Measurements from ENCODE around the gene SPRR2G. TPM values are rescaled to one million over a fixed set of nuclear protein-coding genes. Genes with fewer than 3 reads are reported as not detected.

The SPRR2G gene
- total RNA-seq, 1 experiment from 2014 or later: not detected

DNA sequence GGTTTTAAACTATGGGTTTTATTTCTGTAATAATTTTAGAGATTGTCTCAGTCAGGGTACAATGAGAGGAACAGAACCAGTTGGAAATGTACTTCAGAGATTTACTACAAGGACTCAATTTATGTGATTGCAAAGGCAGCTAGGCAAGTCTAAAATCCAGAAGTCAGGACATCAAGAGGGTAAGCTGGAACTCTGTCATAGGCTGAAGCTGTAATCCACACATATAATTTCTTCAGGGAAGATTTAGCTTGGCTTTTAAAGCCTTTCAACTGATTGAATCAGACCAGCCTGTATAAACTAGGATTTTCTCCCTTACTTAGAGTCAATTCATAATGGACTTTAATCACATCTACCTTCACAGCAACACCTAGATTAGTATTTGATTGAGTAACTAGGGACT is 28.2 kb upstream of the SPRR2G start:
- no peaks in the 10 kb centered on the region for H3K27me3 ChIP-seq (ENCODE audit: insufficient read depth, low read depth)
- TF ChIP-seq CTCF (conservative IDR thresholded peaks at IDR 0.05) (no peak), EZH2 (IDR thresholded peaks at IDR 0.05; ENCODE audit: low read depth) (no peak)
- H3K36me3 ChIP-seq (ENCODE audit: low read depth): no peaks in the 10 kb centered on the region
- H3K27ac ChIP-seq: no peak overlapping the region
- no peak overlapping the region for H3K4me2 ChIP-seq
- no peaks in the 10 kb centered on the region for H3K79me2 ChIP-seq (ENCODE audit: low read depth)
- H4K20me1 ChIP-seq (ENCODE audit: insufficient read depth): no peaks in the 10 kb centered on the region
- no peak for DNase-seq
- H3K9me2 ChIP-seq (ENCODE audit: insufficient read depth): no peaks in the 10 kb centered on the region
- H3K4me3 ChIP-seq: no peak overlapping the region
- no TSS peak for BruUV-seq (replicated peaks)
- no peaks in the 10 kb centered on the region for H3K4me1 ChIP-seq (replicated peaks; ENCODE audit: insufficient read depth)
- ChIA-PET CTCF (no interaction called here), POLR2A (ENCODE audit: unreplicated experiment) (no interaction called here)
- H3F3A ChIP-seq (ENCODE audit: insufficient read depth, low read depth): no peaks in the 10 kb centered on the region
- H2AFZ ChIP-seq: no peak overlapping the region
- no peaks in the 10 kb centered on the region for H3K9me3 ChIP-seq (ENCODE audit: insufficient read depth, low read depth)
- intact Hi-C loops (cut with micrococcal nuclease; ENCODE audit: unreplicated experiment): no loop called here

GRCh38 chr1:153174624-153175023 is 23.9 kb upstream of the SPRR2G start:
- H3K27ac ChIP-seq: no peak overlapping the region
- H3K27me3 ChIP-seq (ENCODE audit: insufficient read depth, low read depth): no peaks in the 10 kb centered on the region
- no TSS peak for BruUV-seq (replicated peaks)
- TF ChIP-seq EZH2 (IDR thresholded peaks at IDR 0.05; ENCODE audit: low read depth) (no peak), CTCF (conservative IDR thresholded peaks at IDR 0.05) (no peak)
- no peaks in the 10 kb centered on the region for H3K4me1 ChIP-seq (replicated peaks; ENCODE audit: insufficient read depth)
- H3K9me2 ChIP-seq (ENCODE audit: insufficient read depth): no peaks in the 10 kb centered on the region
- H3K79me2 ChIP-seq (ENCODE audit: low read depth): no peaks in the 10 kb centered on the region
- no peak for DNase-seq
- H3K4me3 ChIP-seq: no peak overlapping the region
- ChIA-PET POLR2A (ENCODE audit: unreplicated experiment) (no interaction called here), CTCF (no interaction called here)
- H4K20me1 ChIP-seq (ENCODE audit: insufficient read depth): no peaks in the 10 kb centered on the region
- no peaks in the 10 kb centered on the region for H3K36me3 ChIP-seq (ENCODE audit: low read depth)
- intact Hi-C loops (cut with micrococcal nuclease; ENCODE audit: unreplicated experiment): no loop called here
- no peaks in the 10 kb centered on the region for H3F3A ChIP-seq (ENCODE audit: insufficient read depth, low read depth)
- no peak overlapping the region for H2AFZ ChIP-seq
- H3K9me3 ChIP-seq (ENCODE audit: insufficient read depth, low read depth): no peaks in the 10 kb centered on the region
- no peak overlapping the region for H3K4me2 ChIP-seq

DNA sequence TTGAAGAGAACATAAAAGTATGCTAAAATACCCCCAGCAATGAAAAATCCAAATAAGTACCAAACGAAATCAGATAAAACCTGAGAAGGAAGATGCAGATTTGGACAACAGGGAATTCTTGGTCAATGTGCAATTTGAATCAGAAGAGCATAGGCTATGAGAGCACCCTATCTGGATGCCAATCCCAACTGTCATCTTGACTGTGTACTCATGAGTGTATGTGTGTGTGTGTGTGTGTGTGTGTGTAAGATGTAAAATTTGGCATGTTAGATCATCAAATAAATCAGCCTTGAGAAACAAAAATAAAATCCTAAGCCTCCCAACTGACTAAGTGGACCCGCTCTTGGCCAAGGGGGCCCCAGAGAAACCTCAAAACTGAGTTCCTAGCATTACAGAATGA is 18.0 kb upstream of the SPRR2G start:
- ChIA-PET POLR2A (ENCODE audit: unreplicated experiment) (no interaction called here), CTCF (no interaction called here)
- no peaks in the 10 kb centered on the region for H4K20me1 ChIP-seq (ENCODE audit: insufficient read depth)
- no peaks in the 10 kb centered on the region for H3F3A ChIP-seq (ENCODE audit: insufficient read depth, low read depth)
- no peak overlapping the region for H2AFZ ChIP-seq
- no peaks in the 10 kb centered on the region for H3K9me3 ChIP-seq (ENCODE audit: insufficient read depth, low read depth)
- no peak overlapping the region for H3K4me2 ChIP-seq
- H3K4me3 ChIP-seq: no peak overlapping the region
- BruUV-seq (replicated peaks): no TSS peak
- peaks cover 8% of the 10 kb centered on the region for H3K27me3 ChIP-seq (ENCODE audit: insufficient read depth, low read depth)
- H3K79me2 ChIP-seq (ENCODE audit: low read depth): no peaks in the 10 kb centered on the region
- H3K4me1 ChIP-seq (replicated peaks; ENCODE audit: insufficient read depth): no peaks in the 10 kb centered on the region
- no peak for TF ChIP-seq EZH2 (IDR thresholded peaks at IDR 0.05; ENCODE audit: low read depth)
- TF ChIP-seq CTCF (conservative IDR thresholded peaks at IDR 0.05): no peak
- no peak overlapping the region for H3K27ac ChIP-seq
- no peak for DNase-seq
- H3K36me3 ChIP-seq (ENCODE audit: low read depth): no peaks in the 10 kb centered on the region
- no peaks in the 10 kb centered on the region for H3K9me2 ChIP-seq (ENCODE audit: insufficient read depth)
- intact Hi-C loops (cut with micrococcal nuclease; ENCODE audit: unreplicated experiment): no loop called here
